ENCODE measurements around the gene KCNF1.
A peak's percentile ranks its signal among the peaks of the same experiment; 100 is the strongest.

Gene KCNF1

GRCh38 chr2:10883066-10883465 is 28.7 kb upstream of the KCNF1 start:
- Histone ChIP-seq H3K36me3 (ENCODE audit: insufficient read depth, low read depth, low read length) (no peaks in the 10 kb centered on the region), H3K4me1 (ENCODE audit: insufficient read depth, low read length) (peaks cover 22% of the 10 kb centered on the region; the same call in 1 of the 2 replicates), H3K9ac (ENCODE audit: low read depth, low read length) (no peak overlapping the region), H3K4me3 (ENCODE audit: low read length) (no peak overlapping the region), H3K9me3 (ENCODE audit: insufficient read depth, low read depth, low read length) (no peaks in the 10 kb centered on the region), H3K27me3 (ENCODE audit: insufficient read depth, low read length) (no peaks in the 10 kb centered on the region), H3K27ac (ENCODE audit: low read length) (no peak overlapping the region)

GRCh38 chr2:10883801-10884478 is 27.8 kb upstream of the KCNF1 start:
- H3K27me3 ChIP-seq (ENCODE audit: insufficient read depth, low read length) = no peaks in the 10 kb centered on the region
- H3K27ac ChIP-seq (ENCODE audit: low read length) = no peak overlapping the region
- no peaks in the 10 kb centered on the region for H3K9me3 ChIP-seq (ENCODE audit: insufficient read depth, low read depth, low read length)

GRCh38 chr2:10884574-10884975 is 27.2 kb upstream of the KCNF1 start:
- no peak overlapping the region for H3K27ac ChIP-seq (ENCODE audit: low read length)
- H3K4me3 ChIP-seq (ENCODE audit: low read length) = peak overlapping the region; percentile 15; the same call in 1 of the 2 replicates
- H3K9ac ChIP-seq (ENCODE audit: low read depth, low read length) = no peak overlapping the region; the same call in 1 of the 2 replicates
- H3K9me3 ChIP-seq (ENCODE audit: insufficient read depth, low read depth, low read length) = no peaks in the 10 kb centered on the region
- H3K27me3 ChIP-seq (ENCODE audit: insufficient read depth, low read length) = no peaks in the 10 kb centered on the region
- peaks cover 22% of the 10 kb centered on the region; the same call in 1 of the 2 replicates for H3K4me1 ChIP-seq (ENCODE audit: insufficient read depth, low read length)
- no peaks in the 10 kb centered on the region for H3K36me3 ChIP-seq (ENCODE audit: insufficient read depth, low read depth, low read length)

More at GRCh38 chr2:10883801-10884478, 27.8 kb upstream of the KCNF1 start:
- peaks cover 22% of the 10 kb centered on the region; the same call in 1 of the 2 replicates for H3K4me1 ChIP-seq (ENCODE audit: insufficient read depth, low read length)
- no peaks in the 10 kb centered on the region for H3K36me3 ChIP-seq (ENCODE audit: insufficient read depth, low read depth, low read length)
- H3K9ac ChIP-seq (ENCODE audit: low read depth, low read length) = peak overlapping the region; percentile 9; the same call in 1 of the 2 replicates
- peak overlapping the region; percentile 15; the same call in 1 of the 2 replicates for H3K4me3 ChIP-seq (ENCODE audit: low read length)

- H3K4me1 ChIP-seq (ENCODE audit: insufficient read depth, low read length) = peaks cover 22% of the 10 kb centered on the region; the same call in 1 of the 2 replicates
- H3K27ac ChIP-seq (ENCODE audit: low read length) = no peak overlapping the region
- H3K9me3 ChIP-seq (ENCODE audit: insufficient read depth, low read depth, low read length) = no peaks in the 10 kb centered on the region
- no peaks in the 10 kb centered on the region for H3K36me3 ChIP-seq (ENCODE audit: insufficient read depth, low read depth, low read length)
- H3K27me3 ChIP-seq (ENCODE audit: insufficient read depth, low read length) = no peaks in the 10 kb centered on the region
- no peak overlapping the region for H3K9ac ChIP-seq (ENCODE audit: low read depth, low read length)
- no peak overlapping the region for H3K4me3 ChIP-seq (ENCODE audit: low read length)
Measured at GRCh38 chr2:10885094-10885860, 26.5 kb upstream of the KCNF1 start.

- no peaks in the 10 kb centered on the region for H3K36me3 ChIP-seq (ENCODE audit: insufficient read depth, low read depth, low read length)
- H3K4me1 ChIP-seq (ENCODE audit: insufficient read depth, low read length) = peaks cover 22% of the 10 kb centered on the region; the same call in 1 of the 2 replicates
- H3K27ac ChIP-seq (ENCODE audit: low read length) = no peak overlapping the region
- no peaks in the 10 kb centered on the region for H3K9me3 ChIP-seq (ENCODE audit: insufficient read depth, low read depth, low read length)
- H3K9ac ChIP-seq (ENCODE audit: low read depth, low read length) = no peak overlapping the region
- no peak overlapping the region for H3K4me3 ChIP-seq (ENCODE audit: low read length)
- 0 out of 2 replicates have a peak, but pooled peaks cover 5% of the 10 kb centered on the region for H3K27me3 ChIP-seq (ENCODE audit: insufficient read depth, low read length)
Measured at GRCh38 chr2:10887476-10887875, 24.3 kb upstream of the KCNF1 start.

GRCh38 chr2:10889651-10890215 is 22.0 kb upstream of the KCNF1 start:
- Histone ChIP-seq H3K36me3 (ENCODE audit: insufficient read depth, low read depth, low read length) (no peaks in the 10 kb centered on the region), H3K4me3 (ENCODE audit: low read length) (no peak overlapping the region)

GRCh38 chr2:10890706-10891270 is 20.9 kb upstream of the KCNF1 start:
- H3K27ac ChIP-seq (ENCODE audit: low read length) = no peak overlapping the region
- no peak overlapping the region for H3K9ac ChIP-seq (ENCODE audit: low read depth, low read length)
- H3K27me3 ChIP-seq (ENCODE audit: insufficient read depth, low read length) = 0 out of 2 replicates have a peak, but pooled peaks cover 6% of the 10 kb centered on the region
- H3K36me3 ChIP-seq (ENCODE audit: insufficient read depth, low read depth, low read length) = no peaks in the 10 kb centered on the region
- H3K9me3 ChIP-seq (ENCODE audit: insufficient read depth, low read depth, low read length) = no peaks in the 10 kb centered on the region
- no peak overlapping the region for H3K4me3 ChIP-seq (ENCODE audit: low read length)
- no peaks in the 10 kb centered on the region for H3K4me1 ChIP-seq (ENCODE audit: insufficient read depth, low read length)

More at GRCh38 chr2:10889651-10890215, 22.0 kb upstream of the KCNF1 start:
- Histone ChIP-seq H3K9me3 (ENCODE audit: insufficient read depth, low read depth, low read length) (no peaks in the 10 kb centered on the region), H3K4me1 (ENCODE audit: insufficient read depth, low read length) (peaks cover 8% of the 10 kb centered on the region; the same call in 1 of the 2 replicates), H3K27ac (ENCODE audit: low read length) (no peak overlapping the region), H3K27me3 (ENCODE audit: insufficient read depth, low read length) (0 out of 2 replicates have a peak, but pooled peaks cover 6% of the 10 kb centered on the region), H3K9ac (ENCODE audit: low read depth, low read length) (no peak overlapping the region)

GRCh38 chr2:10891390-10891789 is 20.3 kb upstream of the KCNF1 start:
- Histone ChIP-seq H3K4me3 (ENCODE audit: low read length) (no peak overlapping the region), H3K27me3 (ENCODE audit: insufficient read depth, low read length) (0 out of 2 replicates have a peak, but pooled peaks cover 6% of the 10 kb centered on the region), H3K4me1 (ENCODE audit: insufficient read depth, low read length) (no peaks in the 10 kb centered on the region), H3K36me3 (ENCODE audit: insufficient read depth, low read depth, low read length) (no peaks in the 10 kb centered on the region), H3K9ac (ENCODE audit: low read depth, low read length) (no peak overlapping the region), H3K9me3 (ENCODE audit: insufficient read depth, low read depth, low read length) (no peaks in the 10 kb centered on the region), H3K27ac (ENCODE audit: low read length) (no peak overlapping the region)

- no peak overlapping the region for H3K4me3 ChIP-seq (ENCODE audit: low read length)
- no peak overlapping the region for H3K9ac ChIP-seq (ENCODE audit: low read depth, low read length)
- no peaks in the 10 kb centered on the region for H3K9me3 ChIP-seq (ENCODE audit: insufficient read depth, low read depth, low read length)
- H3K27ac ChIP-seq (ENCODE audit: low read length) = no peak overlapping the region
- no peaks in the 10 kb centered on the region for H3K4me1 ChIP-seq (ENCODE audit: insufficient read depth, low read length)
- H3K36me3 ChIP-seq (ENCODE audit: insufficient read depth, low read depth, low read length) = no peaks in the 10 kb centered on the region
- 0 out of 2 replicates have a peak, but pooled peaks cover 6% of the 10 kb centered on the region for H3K27me3 ChIP-seq (ENCODE audit: insufficient read depth, low read length)
Measured at GRCh38 chr2:10891848-10892247, 19.9 kb upstream of the KCNF1 start.

- Histone ChIP-seq H3K9ac (ENCODE audit: low read depth, low read length) (no peak overlapping the region), H3K27me3 (ENCODE audit: insufficient read depth, low read length) (0 out of 2 replicates have a peak, but pooled peaks cover 6% of the 10 kb centered on the region), H3K9me3 (ENCODE audit: insufficient read depth, low read depth, low read length) (no peaks in the 10 kb centered on the region), H3K27ac (ENCODE audit: low read length) (no peak overlapping the region), H3K36me3 (ENCODE audit: insufficient read depth, low read depth, low read length) (no peaks in the 10 kb centered on the region), H3K4me3 (ENCODE audit: low read length) (no peak overlapping the region), H3K4me1 (ENCODE audit: insufficient read depth, low read length) (no peaks in the 10 kb centered on the region)
Measured at GRCh38 chr2:10892316-10892715, 19.4 kb upstream of the KCNF1 start.

GRCh38 chr2:10892796-10893350 is 18.9 kb upstream of the KCNF1 start:
- Histone ChIP-seq H3K4me1 (ENCODE audit: insufficient read depth, low read length) (no peaks in the 10 kb centered on the region), H3K9ac (ENCODE audit: low read depth, low read length) (no peak overlapping the region), H3K36me3 (ENCODE audit: insufficient read depth, low read depth, low read length) (no peaks in the 10 kb centered on the region), H3K27me3 (ENCODE audit: insufficient read depth, low read length) (0 out of 2 replicates have a peak, but pooled peaks cover 6% of the 10 kb centered on the region), H3K4me3 (ENCODE audit: low read length) (no peak overlapping the region), H3K9me3 (ENCODE audit: insufficient read depth, low read depth, low read length) (no peaks in the 10 kb centered on the region), H3K27ac (ENCODE audit: low read length) (no peak overlapping the region)

All from iPS-20b (cell line).